NCI-H69 (cell line): Measurements from ENCODE around the gene CHRM5.
"Not testable (repeated sequence)": the region's sequence is repeated elsewhere in the genome, so short reads cannot be mapped to it uniquely, and the experiment has no call there.

Experiments used
- DNase-seq: peaks from one replicate; lab custom pipeline; 2025; lab: John Stamatoyannopoulos, UW

CHRM5 gene

GRCh38 chr15:33988384-33988783, 20.1 kb downstream of the CHRM5 start:
- DNase-seq: no peak

- DNase-seq: peak; percentile 58
Observed at GRCh38 chr15:33994005-33994615, 25.8 kb downstream of the CHRM5 start.

- DNase-seq: not testable (repeated sequence)
Observed at GRCh38 chr15:33995666-33996065, 27.4 kb downstream of the CHRM5 start.

GRCh38 chr15:34001536-34001935, 33.2 kb downstream of the CHRM5 start:
- no peak for DNase-seq

- DNase-seq: no peak
Observed at GRCh38 chr15:34006381-34006780, 38.1 kb downstream of the CHRM5 start.

- DNase-seq: no peak
Observed at GRCh38 chr15:34009656-34010055, 41.4 kb downstream of the CHRM5 start.

GRCh38 chr15:34010921-34011320, 42.6 kb downstream of the CHRM5 start:
- no peak for DNase-seq

GRCh38 chr15:34011481-34011880, 43.2 kb downstream of the CHRM5 start:
- no peak for DNase-seq

- DNase-seq: no peak
Observed at GRCh38 chr15:34012461-34013028, 44.2 kb downstream of the CHRM5 start.

GRCh38 chr15:34013746-34014145, 45.4 kb downstream of the CHRM5 start:
- no peak for DNase-seq

GRCh38 chr15:34014556-34014955, 46.3 kb downstream of the CHRM5 start:
- no peak for DNase-seq

GRCh38 chr15:34018021-34018645, 49.8 kb downstream of the CHRM5 start:
- DNase-seq: no peak

- DNase-seq: not testable (repeated sequence)
Observed at GRCh38 chr15:34018738-34019137, 50.4 kb downstream of the CHRM5 start.

- no peak for DNase-seq
Observed at GRCh38 chr15:34019369-34019990, 51.2 kb downstream of the CHRM5 start.

GRCh38 chr15:34023907-34024306, 55.6 kb downstream of the CHRM5 start:
- no peak for DNase-seq

GRCh38 chr15:34025252-34025651, 57.0 kb downstream of the CHRM5 start:
- no peak for DNase-seq

GRCh38 chr15:34027606-34028005, 59.3 kb downstream of the CHRM5 start:
- DNase-seq: no peak

- no peak for DNase-seq
Observed at GRCh38 chr15:34031987-34032760, 63.9 kb downstream of the CHRM5 start.

GRCh38 chr15:34038023-34038870, 70.0 kb downstream of the CHRM5 start:
- peak; percentile 89 for DNase-seq

- DNase-seq: peak; percentile 79
Observed at GRCh38 chr15:34038871-34039789, 70.8 kb downstream of the CHRM5 start, which contains the start of gene AVEN. Gene AVEN (minus strand): TSS chr15:34039204. CDS start chr15:34039046, 158 bp downstream.
